Measurements from ENCODE around the gene ZNF750.

GRCh38 chr17:82810644-82811430 is 29.0 kb downstream of the ZNF750 start:
- TF ChIP-seq CTCF (IDR thresholded peaks at IDR 0.05; ENCODE audit: insufficient read depth, low read length, poor library complexity, severe bottlenecking) (no peak), EZH2phosphoT487 (conservative IDR thresholded peaks at IDR 0.05; ENCODE audit: low read length) (no peak)

Data from SU-DHL-6 (cell line).